ENCODE measurements around the gene KCNJ4. TPM values are rescaled to one million over a fixed set of nuclear protein-coding genes. Genes with fewer than 3 reads are reported as not detected.

KCNJ4 gene
- total RNA-seq (2022; extraction: Qiagen RNA extraction): 0.06 to 0.22 TPM (median 0.13 TPM) in 5 replicates

DNA sequence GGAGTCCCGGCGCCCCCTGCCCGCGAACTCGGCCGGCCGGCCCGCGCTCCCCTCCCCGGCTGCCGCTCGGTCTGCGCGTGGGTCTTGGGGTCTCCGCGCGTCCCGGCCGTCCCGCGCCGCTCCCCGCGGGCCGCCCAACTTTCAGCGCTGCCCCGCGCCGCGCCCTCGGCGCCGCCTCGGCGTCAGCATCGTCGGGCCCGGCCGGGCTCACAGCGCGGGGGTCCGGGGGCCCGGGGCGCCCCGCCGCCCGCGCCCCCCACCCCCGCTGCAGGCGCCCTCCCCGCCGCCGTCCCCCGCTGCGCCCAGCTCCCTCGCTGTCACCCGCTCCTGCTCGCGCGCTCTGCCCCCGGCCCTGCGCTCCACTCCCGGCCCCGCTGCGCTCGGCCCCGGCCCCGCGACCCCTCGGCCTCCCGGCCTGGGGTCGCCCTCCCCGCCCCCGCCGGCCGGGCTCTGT lies at the start of gene KCNJ4:
Gene KCNJ4, minus strand, starts transcription at position 124 of the 454 bp plus-strand sequence. CDS start 27,067 bp downstream, outside the sequence.

GRCh38 chr22:38467904-38468442 lies 13.0 kb upstream of the KCNJ4 start, which contains the start of gene KDELR3:
KDELR3 (plus strand) TSS chr22:38468096; CDS start chr22:38468234, 138 bp downstream.

Other genes starting within 250 kb of the KCNJ4 start
- gene TMEM184B, start 182.2 kb downstream of the KCNJ4 start, total RNA-seq (2022; extraction: Qiagen RNA extraction): 37.3 to 50.2 TPM (median 46.4 TPM) in 5 replicates
- 86.0 to 106 TPM (median 103 TPM) in 5 replicates for gene CSNK1E, start 137.8 kb downstream of the KCNJ4 start, total RNA-seq (2022; extraction: Qiagen RNA extraction)
- gene KDELR3, start 12.9 kb upstream of the KCNJ4 start, total RNA-seq (2022; extraction: Qiagen RNA extraction): 16.8 to 22.5 TPM (median 20.2 TPM) in 5 replicates
- 87.0 to 97.2 TPM (median 88.3 TPM) in 5 replicates for gene DDX17, start 51.1 kb upstream of the KCNJ4 start, total RNA-seq (2022; extraction: Qiagen RNA extraction)
- 2.6 to 5.5 TPM (median 5.0 TPM) in 5 replicates for gene DMC1, start 115.0 kb upstream of the KCNJ4 start, total RNA-seq (2022; extraction: Qiagen RNA extraction)
- gene FAM227A, start 201.2 kb upstream of the KCNJ4 start, total RNA-seq (2022; extraction: Qiagen RNA extraction): 0.46 to 1.1 TPM (median 0.80 TPM) in 5 replicates
- 15.0 to 17.1 TPM (median 16.1 TPM) in 5 replicates for gene CBY1, start 201.4 kb upstream of the KCNJ4 start, total RNA-seq (2022; extraction: Qiagen RNA extraction)
- 62.6 to 81.3 TPM (median 70.0 TPM) in 5 replicates for gene TOMM22, start 226.8 kb upstream of the KCNJ4 start, total RNA-seq (2022; extraction: Qiagen RNA extraction)
- gene JOSD1, start 245.7 kb upstream of the KCNJ4 start, total RNA-seq (2022; extraction: Qiagen RNA extraction): 25.9 to 30.6 TPM (median 28.1 TPM) in 5 replicates